Liver (tissue), 3 donors: ENCODE results near the gene CAVIN3.

Source experiments
- CTCF ChIP-seq: fragments of 150-350 bp; IDR thresholded peaks from 2 replicates; pipeline ENCODE4 v1.5.1; 2017; ENCODE audit warnings: improper control_type of control experiment, low read depth, low read length; ENCODE audit not compliant: missing input control
- EGR1 ChIP-seq, 2 donors: IDR thresholded peaks; 2 replicates each; pipeline ENCODE4 v1.6.1; 2016 to 2018; ENCODE audit warnings: antibody characterized with exemption in 2 of 2, low read depth in 2 of 2
- GABPA ChIP-seq, 2 donors: IDR thresholded peaks in 1 of 2; conservative IDR thresholded peaks in 1 of 2; 2 replicates each; pipeline ENCODE4 v1.6.1; 2016; ENCODE audit warnings: antibody characterized with exemption in 2 of 2, mild to moderate bottlenecking in 1 of 2, moderate library complexity in 1 of 2
- MAX ChIP-seq: IDR thresholded peaks from 2 replicates; pipeline ENCODE4 v1.6.1; 2016; ENCODE audit warnings: antibody characterized with exemption
- REST ChIP-seq: IDR thresholded peaks from 2 replicates; pipeline ENCODE4 v1.6.1; 2016; ENCODE audit warnings: antibody characterized with exemption, mild to moderate bottlenecking
- donor health status: healthy.
- donor health status: healthy.

- TF ChIP-seq CTCF (no peak), REST (no peak), GABPA (IDR thresholded peaks at IDR 0.05 in 1 of 2, conservative IDR thresholded peaks at IDR 0.05 in 1 of 2) (no peak), MAX (no peak), EGR1 (IDR thresholded peaks at IDR 0.05; ENCODE audit: low read depth in 2 of 2) (no peak)
Observed at GRCh38 chr11:6350043-6350442, 29.7 kb upstream of the CAVIN3 start.
